ENCODE data around the gene SCYGR7.
"Not testable (repeated sequence)": the region's sequence is repeated elsewhere in the genome, so short reads cannot be mapped to it uniquely, and the experiment has no call there.

The SCYGR7 gene, protein sequence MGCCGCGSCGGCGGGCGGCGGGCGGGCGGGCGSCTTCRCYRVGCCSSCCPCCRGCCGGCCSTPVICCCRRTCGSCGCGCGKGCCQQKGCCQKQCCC

DNA sequence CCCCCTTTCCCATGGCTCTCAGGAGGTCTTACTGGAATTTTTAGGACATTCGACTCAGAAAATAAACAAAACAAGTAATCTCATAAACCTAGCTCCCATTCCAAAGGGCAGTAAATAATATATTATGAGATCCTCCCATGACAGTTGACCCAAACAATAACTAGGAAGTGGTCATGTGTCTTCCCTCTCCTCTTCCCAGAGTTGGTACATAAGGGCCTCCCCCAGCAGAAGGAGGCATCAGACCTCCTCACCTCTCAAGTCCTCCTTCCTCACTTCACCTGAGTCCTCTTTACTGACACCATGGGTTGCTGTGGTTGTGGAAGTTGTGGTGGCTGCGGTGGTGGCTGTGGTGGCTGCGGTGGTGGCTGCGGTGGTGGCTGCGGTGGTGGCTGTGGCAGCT is at the start of gene SCYGR7:
TSS of gene SCYGR7 (plus strand) at position 301 of the 400 bp plus-strand sequence. CDS start at position 301, 0 bp downstream.
- no peak for DNase-seq (ENCODE audit: low read depth)

DNA sequence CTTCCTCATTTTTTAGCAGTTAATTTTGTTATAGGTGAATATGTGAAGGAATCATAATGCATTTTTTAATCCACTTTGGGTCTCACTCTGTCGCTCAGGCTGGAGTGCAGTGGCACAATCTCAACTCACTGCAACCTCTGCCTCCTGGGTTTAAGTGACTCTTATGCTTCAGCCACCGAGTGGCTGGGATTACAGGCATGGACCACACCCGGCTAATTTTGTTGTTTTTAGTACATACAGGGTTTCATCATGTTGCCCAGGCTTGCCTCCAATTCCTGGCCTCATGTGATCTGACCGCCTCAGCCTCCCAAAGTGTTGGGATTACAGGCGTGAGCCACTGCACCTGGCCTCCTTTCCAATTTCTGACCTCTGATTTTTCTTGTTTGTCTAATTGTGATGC is 43.9 kb upstream of the SCYGR7 start:
- no peak for DNase-seq (ENCODE audit: low read depth)

DNA sequence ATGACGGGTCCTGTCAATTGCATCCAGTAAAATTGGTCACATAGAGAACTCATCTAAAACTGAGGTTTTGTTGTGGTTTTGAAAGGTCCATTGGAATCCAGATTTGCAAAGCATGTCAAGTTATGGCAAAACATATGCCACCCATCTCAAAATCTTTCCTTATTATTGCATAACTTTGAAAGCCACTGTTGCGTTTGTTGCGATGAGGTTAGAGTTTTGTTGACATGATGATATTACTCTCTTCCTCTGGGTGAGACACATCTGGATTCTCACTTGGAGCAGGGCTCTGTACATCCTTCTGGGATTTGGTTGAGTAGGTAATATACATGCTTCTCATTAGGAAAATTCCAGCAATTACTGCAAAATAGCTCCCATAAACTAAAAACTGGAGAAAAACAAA is 40.9 kb upstream of the SCYGR7 start:
- DNase-seq (ENCODE audit: low read depth), result no peak

DNA sequence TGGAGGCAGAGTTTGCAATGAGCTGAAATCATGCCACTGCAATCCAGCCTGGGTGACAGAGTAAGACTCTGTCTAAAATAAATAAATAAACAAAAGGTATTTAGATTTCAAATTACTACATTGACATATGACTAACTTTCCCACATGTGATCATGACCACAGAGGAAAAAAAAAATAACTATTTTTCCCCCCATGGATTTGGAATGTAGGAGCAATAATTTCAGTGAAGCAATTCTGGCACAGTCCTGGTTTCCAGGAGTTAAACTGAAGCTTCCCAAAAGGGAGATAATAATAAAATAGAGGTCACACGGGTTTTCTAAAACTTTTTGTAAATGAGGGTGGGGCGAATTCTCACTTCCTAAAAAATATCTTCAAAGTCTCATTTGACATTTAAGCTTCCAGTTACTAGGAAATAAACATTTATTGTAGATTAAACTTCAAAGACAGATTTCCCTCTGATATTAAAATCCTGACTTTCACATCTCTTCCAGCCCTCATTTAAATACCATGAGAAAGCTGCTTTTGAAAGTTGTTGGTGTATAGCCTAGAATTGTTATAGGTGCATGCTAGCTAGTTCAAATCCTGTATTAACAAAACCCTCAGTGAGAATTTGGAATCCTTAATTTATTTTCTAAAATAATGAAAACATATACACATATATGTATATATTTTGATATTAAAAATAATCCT is 31.0 kb upstream of the SCYGR7 start:
- no peak for DNase-seq (ENCODE audit: low read depth)

DNA sequence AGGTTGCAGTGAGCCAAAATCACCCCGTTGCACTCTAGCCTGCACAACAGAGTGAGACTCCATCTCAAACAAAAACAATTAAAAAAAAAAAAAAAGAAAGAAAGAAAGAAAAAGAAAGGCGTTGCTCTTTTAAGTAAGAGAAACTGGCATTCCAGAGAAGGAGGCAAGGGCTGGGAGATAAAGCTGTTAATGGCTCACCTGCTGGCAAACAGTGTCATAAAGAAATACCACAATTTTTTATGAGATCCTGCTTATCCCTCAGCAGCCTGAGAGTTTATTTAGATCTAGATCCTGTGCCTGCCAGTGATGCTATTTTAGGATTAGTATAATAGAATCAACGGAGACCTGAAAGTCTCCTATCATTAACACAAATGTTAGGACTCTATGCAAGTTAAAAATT is 26.6 kb upstream of the SCYGR7 start:
- no peak for DNase-seq (ENCODE audit: low read depth)

DNA sequence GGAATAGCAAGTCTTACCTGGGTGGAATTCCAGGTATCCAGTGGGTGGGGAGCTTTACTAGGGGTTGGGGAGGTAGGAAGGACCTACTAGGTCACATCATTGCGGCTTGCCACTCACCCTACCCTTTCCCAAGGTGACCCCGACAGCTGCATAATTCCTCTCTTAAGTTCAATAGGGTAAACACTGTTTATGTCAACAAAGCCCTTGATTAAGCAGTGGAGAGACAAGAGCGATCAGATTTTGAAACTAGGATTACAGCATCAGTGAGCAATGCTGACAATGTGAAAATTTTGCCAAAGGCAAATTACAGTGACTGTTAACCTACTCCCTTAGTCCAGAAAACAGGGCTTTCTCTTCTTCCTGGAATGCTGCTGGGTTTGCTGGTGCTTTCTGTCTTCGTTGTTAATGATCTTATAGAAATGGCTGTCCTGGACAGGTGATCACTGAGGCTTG is 24.8 kb upstream of the SCYGR7 start:
- DNase-seq (ENCODE audit: low read depth), result peak; percentile 18

DNA sequence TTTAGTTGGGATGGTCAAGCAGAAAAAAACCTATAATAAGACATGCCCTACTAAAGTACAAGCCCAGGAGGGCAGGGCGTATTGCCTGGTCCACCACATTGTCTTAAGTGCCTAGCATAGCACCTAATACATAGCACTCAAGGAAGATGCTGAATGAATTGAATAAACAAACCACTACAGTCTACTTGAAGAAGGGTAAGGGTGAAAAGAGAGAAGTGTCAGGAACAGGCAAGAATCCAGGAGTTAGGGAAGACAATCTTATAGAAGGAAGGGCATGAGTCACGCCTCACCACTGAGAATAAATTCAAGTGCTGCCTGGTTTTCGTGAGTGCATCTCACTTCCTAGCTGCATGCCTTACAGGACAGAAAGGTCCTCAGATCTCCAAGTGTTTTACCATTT is 24.2 kb upstream of the SCYGR7 start:
- DNase-seq (ENCODE audit: low read depth), result peak; percentile 8

DNA sequence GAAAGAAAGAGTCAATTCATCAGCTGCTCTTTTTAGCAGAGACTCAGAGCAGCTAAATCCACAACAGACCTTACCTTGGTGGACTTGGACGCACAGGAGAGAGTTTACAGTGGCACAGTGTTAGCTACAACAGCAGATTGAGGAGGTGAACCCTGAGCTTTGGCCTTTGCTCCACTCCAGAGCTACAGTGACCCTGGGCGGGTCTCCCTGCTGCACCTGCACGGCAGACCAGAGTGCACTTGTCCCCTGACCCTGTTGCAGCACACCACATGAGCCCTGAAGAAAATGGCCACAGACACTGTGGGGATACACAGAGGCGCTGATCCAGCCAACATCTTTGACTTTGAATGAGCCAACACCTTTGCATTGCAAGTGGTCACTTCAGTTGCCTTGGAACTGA is 21.3 kb upstream of the SCYGR7 start:
- DNase-seq (ENCODE audit: low read depth), result no peak

DNA sequence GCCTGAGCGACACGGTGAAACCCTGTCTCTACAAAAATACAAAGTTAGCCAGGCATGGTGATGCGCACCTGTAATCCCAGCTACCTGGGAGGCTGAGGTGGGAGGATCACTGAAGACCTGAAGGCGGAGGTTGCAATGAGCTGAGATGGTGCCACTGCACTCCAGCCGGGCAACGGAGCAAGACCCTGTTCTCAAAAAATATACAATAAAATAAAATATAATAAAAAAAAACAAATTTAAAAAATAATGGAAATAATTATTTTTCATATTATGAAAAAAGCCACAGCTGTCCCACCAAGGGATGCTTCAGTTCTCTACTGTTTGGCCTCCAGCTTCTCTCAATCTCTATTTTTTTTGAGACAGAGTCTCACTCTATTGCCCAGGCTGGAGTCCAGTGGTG is 20.7 kb upstream of the SCYGR7 start:
- no peak for DNase-seq (ENCODE audit: low read depth)

DNA sequence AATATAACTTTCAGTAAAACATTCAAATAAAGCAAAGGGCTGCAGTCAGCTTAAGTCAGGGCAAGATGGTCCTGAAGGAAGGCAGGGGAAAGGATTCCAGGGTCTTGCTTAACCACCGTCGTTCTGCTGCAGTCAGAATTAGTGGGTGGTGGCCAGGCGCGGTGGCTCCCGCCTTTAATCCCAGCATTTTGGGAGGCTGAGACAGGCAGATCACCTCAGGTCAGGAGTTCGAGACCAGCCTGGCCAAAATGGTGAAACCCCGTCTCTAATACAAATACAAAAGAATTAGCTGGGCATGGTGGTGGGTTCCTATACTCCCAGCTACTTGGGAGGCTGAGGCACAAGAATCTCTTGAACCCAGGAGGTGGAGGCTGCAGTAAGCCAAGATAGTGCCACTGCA is 17.1 kb upstream of the SCYGR7 start:
- DNase-seq (ENCODE audit: low read depth), result no peak

DNA sequence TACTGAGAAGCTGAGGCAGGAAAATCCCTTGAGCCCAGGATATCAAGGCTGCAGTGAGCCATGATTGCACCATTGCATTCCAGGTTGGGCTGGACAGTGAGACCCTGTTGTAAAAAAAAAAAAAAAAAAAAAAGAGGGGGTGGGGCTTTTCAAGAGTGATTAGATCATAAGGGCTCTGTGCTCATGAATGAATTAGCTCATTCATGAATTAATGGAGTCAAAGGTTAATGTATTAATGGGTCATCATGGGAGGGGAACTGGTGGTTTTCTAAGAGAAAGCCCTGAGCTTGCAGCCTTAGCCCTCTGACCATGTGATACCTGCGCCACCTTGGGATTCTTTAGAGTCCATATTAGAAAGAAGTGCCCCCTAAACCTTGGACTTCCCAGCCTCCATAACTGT is 14.8 kb upstream of the SCYGR7 start:
- no peak for DNase-seq (ENCODE audit: low read depth)

DNA sequence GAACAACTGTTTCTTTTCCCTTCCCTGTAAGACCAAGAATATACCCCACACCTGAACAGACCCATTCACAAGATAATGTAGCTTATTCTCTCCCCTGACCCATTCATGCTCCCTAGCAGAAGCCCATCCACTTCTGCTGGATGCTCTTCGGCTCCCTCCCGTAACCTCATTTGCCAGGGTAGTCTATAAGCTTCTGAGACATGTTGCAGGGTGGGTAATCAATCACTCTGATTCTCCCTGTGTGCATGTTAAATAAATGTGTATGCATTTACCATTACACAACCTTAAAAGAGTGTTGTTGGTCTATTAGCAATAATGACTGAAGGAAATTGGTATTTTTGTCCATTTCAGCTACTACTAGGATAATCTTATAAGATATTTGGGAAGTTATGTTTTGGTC is 11.6 kb upstream of the SCYGR7 start:
- no peak for DNase-seq (ENCODE audit: low read depth)

DNA sequence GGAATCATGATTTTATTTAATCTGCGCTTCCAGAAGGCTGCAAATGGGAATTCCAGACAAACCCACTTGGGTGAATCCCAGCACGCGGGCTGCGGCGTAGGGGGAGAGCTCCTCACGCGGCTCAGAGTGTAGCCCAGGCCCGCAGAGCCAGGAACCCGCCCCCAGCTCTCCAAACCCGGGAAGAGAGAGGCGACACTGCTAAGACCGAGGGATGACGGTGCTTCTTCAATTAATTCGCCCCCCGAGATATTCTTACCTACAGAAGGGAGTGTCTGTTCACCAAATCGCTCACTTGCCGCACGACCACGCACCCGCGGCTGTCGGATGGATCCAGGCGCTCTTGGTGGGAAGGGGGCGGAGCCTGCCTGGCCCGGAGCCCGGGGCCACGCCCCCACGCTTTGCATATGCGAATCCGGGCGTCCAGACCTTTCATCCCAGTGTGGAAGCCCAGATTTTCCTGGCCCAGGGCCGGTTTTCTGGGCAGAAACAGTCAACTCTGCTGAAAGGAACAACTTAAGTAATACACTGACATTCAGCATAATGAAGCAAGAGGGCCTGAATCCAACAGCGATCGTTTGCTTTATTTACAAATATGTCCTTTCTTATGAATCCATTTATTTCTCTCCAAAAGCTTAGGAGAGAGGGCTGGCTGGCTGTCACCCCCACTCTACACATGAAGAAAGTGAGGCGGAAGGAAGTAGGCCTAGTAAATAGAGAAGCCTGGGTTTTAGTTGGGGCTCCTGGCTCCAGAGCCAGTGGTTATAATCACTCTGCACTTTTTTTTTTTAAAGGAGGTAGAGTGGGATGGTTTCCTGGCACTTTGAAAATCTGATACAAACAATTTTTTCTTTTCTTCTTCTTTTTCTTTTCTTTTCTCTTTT is 10.2 kb upstream of the SCYGR7 start, which contains the start of gene SLC19A3:
TSS of gene SLC19A3 (minus strand) at position 342 of the 881 bp plus-strand sequence. CDS start 15,710 bp downstream, outside the sequence.
- peak; percentile 75 for DNase-seq (ENCODE audit: low read depth)

DNA sequence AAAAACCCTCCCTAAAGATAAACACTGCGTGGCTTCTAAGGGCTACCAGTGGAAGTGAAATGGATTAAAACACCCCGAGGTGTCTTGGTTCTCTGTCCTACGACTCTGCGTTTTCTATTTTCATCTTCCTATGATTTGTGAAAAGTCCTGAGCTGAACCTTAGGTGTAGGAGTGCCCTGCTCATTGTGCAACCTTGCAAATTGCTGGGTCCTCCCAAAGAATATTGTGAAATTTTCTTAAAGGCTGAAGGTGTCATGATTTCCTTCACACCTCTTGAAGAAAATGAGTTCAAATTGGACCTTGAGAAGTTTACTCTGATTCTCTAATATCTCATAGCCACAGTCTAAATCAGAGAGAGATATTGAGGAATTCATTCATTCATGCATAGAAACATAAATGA is 8.5 kb upstream of the SCYGR7 start:
- DNase-seq (ENCODE audit: low read depth), result no peak

DNA sequence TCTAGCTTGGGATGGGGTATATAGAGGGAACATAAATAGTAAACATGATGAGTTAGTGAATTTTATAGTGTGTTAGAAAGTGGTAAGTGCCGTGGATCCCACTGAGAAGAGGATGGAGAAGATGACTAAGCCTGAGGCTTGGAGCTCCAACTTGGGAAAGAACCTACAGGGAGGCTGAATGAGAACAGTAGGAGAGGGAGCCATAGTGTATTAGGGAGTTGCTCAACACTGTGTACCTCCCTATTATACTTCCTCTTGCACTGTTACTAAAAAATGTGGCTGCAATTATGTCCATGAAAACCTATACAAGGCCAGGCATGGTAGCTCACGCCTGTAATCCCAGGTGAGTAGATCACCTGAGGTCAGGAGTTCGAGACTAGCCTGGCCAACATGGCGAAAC is 7.5 kb upstream of the SCYGR7 start:
- no peak for DNase-seq (ENCODE audit: low read depth)

DNA sequence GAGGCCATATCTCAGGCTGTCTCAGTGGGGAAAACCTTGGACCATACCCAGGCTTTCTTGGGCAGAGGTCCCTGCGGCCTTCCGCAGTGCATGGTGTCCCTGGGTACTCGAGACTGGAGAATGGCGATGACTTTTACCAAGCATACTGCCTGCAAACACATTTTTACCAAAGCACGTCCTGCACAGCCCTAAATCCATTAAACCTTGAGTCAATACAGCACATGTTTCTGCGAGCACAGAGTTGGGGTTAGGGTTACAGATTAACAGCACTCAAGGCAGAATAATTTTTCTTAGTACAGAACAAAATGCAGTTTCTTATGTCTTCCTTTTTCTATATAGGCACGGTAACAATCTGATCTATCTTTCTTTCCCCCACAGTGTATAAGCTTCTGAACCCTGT is 5.3 kb upstream of the SCYGR7 start:
- DNase-seq (ENCODE audit: low read depth), result not testable (repeated sequence)

DNA sequence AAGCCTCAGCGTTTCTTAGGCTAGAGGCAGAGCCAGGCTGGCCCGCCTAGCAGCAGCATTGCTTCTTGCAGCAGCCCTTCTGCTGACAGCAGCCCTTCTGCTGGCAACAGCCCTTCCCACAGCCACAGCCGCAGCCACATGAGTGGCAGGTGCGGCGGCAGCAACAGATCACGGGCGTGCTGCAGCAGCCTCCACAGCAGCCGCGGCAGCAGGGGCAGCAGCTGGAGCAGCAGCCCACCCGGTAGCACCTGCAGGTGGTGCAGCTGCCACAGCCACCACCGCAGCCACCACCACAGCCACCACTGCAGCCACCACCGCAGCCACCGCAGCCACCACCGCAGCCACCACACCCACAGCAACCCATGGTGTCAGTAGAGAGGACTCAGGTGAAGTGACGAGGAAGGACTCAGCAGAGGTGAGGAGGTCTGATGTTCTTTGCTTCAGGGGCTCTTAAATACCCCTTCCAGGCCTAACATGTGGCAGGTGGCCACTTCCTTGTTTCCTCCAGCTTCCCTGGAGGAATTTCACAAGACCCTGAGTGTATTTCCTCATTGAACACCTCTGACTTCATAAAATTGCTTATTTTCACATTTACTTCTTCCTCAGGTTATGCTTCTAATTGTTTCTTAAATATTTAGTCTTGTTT is 3.6 kb upstream of the SCYGR7 start, which contains the start of gene SCYGR6:
TSS of gene SCYGR6 (minus strand) at position 364 of the 646 bp plus-strand sequence. CDS start at position 364, 0 bp downstream.
- no peak for DNase-seq (ENCODE audit: low read depth)

DNA sequence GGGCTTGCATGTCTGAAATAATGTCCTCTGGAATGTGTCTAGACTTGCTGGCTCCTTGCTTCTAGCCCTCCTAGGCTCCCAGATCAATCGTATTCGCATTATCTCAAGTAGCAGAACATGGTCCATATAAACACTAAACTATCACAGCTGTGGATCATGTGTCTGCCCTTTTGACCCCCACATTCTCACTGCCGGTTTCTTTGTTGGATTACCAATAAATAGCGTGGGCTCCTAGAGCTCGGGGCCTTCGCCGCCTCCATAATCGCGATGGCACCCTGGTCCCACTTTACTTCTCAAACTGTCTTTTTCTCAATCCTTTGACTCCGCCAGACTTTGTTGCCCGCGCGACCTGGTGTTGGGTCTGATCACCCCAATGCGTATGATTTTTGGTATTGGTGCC is 11.2 kb downstream of the SCYGR7 start:
- DNase-seq (ENCODE audit: low read depth), result no peak

DNA sequence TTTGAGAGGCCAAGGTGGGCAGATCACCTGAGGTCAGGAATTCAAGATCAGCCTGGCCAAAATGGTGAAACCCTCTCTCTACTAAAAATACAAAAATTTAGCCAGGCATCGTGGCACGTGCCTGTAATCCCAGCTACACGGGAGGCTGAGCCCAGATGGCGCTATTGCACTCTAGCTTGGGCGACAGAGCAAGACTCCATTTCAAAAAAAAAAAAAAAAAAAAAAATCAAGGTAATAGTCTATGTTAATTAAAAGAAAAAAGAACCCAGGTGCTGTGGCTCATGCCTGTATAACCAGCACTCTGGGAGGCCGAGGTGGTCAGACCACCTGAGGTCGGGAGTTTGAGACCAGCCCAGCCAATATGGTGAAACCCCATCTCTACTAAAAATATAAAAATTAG is 12.6 kb downstream of the SCYGR7 start:
- DNase-seq (ENCODE audit: low read depth), result not testable (repeated sequence)

DNA sequence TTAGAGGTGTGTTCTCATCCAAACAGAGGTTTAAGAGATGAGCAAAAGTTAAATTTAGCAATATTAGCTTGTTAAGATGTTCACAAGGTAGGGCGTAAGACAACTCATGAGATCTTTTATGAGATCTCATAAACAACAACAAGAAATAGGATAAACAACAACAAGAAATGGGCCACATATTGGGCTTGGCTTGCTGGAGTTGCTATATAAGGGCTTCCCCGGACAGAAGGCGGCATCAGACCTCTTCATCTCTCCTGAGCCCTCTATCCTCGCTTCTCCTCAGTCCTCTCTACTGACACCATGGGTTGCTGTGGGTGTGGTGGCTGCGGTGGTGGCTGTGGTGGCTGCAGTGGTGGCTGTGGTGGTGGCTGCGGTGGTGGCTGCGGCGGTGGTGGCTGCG is 17.5 kb downstream of the SCYGR7 start, which contains the start of gene SCYGR8:
TSS of gene SCYGR8 (plus strand) at position 301 of the 400 bp plus-strand sequence. CDS start at position 301, 0 bp downstream.
- DNase-seq (ENCODE audit: low read depth), result no peak

DNA sequence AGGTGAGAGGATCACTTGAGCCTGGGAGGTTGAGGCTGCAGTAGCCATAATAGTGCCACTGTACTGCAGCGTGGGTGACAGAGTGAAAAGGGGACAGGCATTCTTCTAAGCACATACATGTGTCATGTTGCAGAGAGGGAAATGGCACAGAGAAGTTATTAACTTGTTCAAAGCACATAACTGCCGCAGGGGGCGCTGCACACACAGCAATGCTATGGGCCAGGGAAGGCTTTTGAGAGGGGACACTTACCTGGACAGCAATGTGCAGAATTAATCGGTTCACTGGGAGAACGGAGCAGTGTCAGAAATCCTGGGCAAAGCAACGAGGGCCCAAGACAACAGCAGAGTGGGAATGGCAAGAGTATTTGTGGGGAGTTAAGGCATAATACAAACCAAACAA is 19.9 kb downstream of the SCYGR7 start:
- DNase-seq (ENCODE audit: low read depth), result no peak

DNA sequence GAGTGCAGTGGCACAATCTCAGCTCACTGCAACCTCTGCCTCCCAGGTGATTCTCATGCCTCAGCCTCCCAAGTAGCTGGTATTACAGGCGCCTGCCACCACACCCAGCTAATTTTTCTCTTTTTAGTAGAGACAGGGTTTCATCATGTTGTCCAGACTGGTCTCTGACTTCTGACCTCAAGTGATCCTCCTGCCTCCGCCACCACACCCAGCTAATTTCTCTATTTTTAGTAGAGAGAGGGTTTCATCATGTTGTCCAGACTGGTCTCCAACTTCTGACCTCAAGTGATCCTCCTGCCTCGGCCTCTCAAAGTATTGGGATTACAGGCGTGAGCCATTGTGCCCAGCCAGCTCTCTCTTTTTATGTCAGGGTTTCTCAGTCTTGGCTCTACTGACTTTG is 28.1 kb downstream of the SCYGR7 start:
- not testable (repeated sequence) for DNase-seq (ENCODE audit: low read depth)
